GM12878 (cell line): Measurements from ENCODE around the gene PEMT. TPM values are rescaled to one million over a fixed set of nuclear protein-coding genes. Genes with fewer than 3 reads are reported as not detected.

ENCODE experiments used
- ATAC-seq: fragments of 200-7000 bp; cut with Tn5 transposase; 3 replicates; pipeline ENCODE4 v1.9.1; 2020; ENCODE audit warnings: mild to moderate bottlenecking, moderate library complexity
- BruUV-seq: library from RNA; stranded (reverse); fragments of 400-500 nt; replicated peaks from 2 replicates; lab custom pipeline; 2021; lab: Mats Ljungman, UMichigan
- CTCF ChIA-PET: fragments of 300-600 bp; sonication (Branson Sonifier 250); formaldehyde crosslinking; extraction: SDS; loops from one replicate; lab custom pipeline; 2021; ENCODE audit warnings: inconsistent platforms; lab: Yijun Ruan, JAX
- POLR2A ChIA-PET: fragments of 350-600 bp; formaldehyde crosslinking; extraction: SDS; loops from one replicate; lab custom pipeline; 2021; ENCODE audit warnings: inconsistent platforms; lab: Charles Lee
- RAD21 ChIA-PET: fragments of 300-600 bp; sonication (Branson Sonifier 250); formaldehyde crosslinking; loops from one replicate; lab custom pipeline; 2023; ENCODE audit warnings: antibody characterized with exemption; ENCODE audit not compliant: unreplicated experiment; lab: Charles Lee
- SMC1A ChIA-PET: fragments of 300-600 bp; sonication (Branson Sonifier 250); formaldehyde crosslinking; loops from one replicate; lab custom pipeline; 2023; ENCODE audit not compliant: unreplicated experiment, uncharacterized antibody; lab: Charles Lee
- DNase-seq: peaks from one replicate; pipeline ENCODE4 v3.0.0-alpha.2; 2011; ENCODE audit warnings: low read depth, low spot score
- FAIRE-seq: peaks from 3 replicates; lab custom pipeline; 2011; peaks lifted over from hg19 to GRCh38; lab: Jason Lieb, UNC
- H2AFZ ChIP-seq: 2 replicates; pipeline ENCODE4 v1.6.0; 2011; ENCODE audit warnings: low read depth, low read length, control low read depth; ENCODE audit not compliant: control insufficient read depth
- H3K27ac ChIP-seq: 2 replicates; pipeline ENCODE4 v1.5.1; 2011; ENCODE audit warnings: control low read depth; ENCODE audit not compliant: control insufficient read depth, insufficient read depth
- H3K27me3 ChIP-seq, 2 experiments: replicated peaks in 1 of 2; 2 replicates each; pipeline versions ENCODE4 v1.6.0 to v1.6.1; 2011; ENCODE audit warnings: low read length in 1 of 2; ENCODE audit not compliant: control insufficient read depth in 2 of 2, insufficient read depth in 2 of 2
- H3K36me3 ChIP-seq, 2 experiments: 2 replicates each; pipeline ENCODE4 v1.5.1; 2011; ENCODE audit warnings: low read length in 1 of 2; ENCODE audit not compliant: control insufficient read depth in 2 of 2, insufficient read depth in 2 of 2
- H3K4me1 ChIP-seq: 2 replicates; pipeline ENCODE4 v1.6.1; 2011; ENCODE audit warnings: mild to moderate bottlenecking, low read length, moderate library complexity, mixed read lengths; ENCODE audit not compliant: control insufficient read depth, insufficient read depth
- H3K4me2 ChIP-seq: 2 replicates; pipeline ENCODE4 v1.6.0; 2011; ENCODE audit warnings: control low read depth; ENCODE audit not compliant: control insufficient read depth, insufficient read depth
- H3K4me3 ChIP-seq: fragments of 200-600 bp; sonication (generic); 2 replicates; pipeline ENCODE4 v1.5.1; 2016
- H3K79me2 ChIP-seq: 2 replicates; pipeline ENCODE4 v1.6.0; 2011; ENCODE audit warnings: low read length; ENCODE audit not compliant: control insufficient read depth, insufficient read depth
- H3K9ac ChIP-seq: 2 replicates; pipeline ENCODE4 v1.8.0; 2011; ENCODE audit warnings: low read length, control low read depth, mixed read lengths; ENCODE audit not compliant: control insufficient read depth, insufficient read depth
- H3K9me3 ChIP-seq: replicated peaks from 3 replicates; pipeline ENCODE4 v1.5.1; 2011; ENCODE audit warnings: mild to moderate bottlenecking, low read length; ENCODE audit not compliant: control insufficient read depth, insufficient read depth
- H4K20me1 ChIP-seq: 2 replicates; pipeline ENCODE4 v1.6.0; 2011; ENCODE audit not compliant: control insufficient read depth, insufficient read depth
- BACH1 ChIP-seq: fragments of 450-650 bp; IDR thresholded peaks from 2 replicates; pipeline ENCODE4 v1.6.1; 2017; ENCODE audit warnings: mild to moderate bottlenecking, borderline replicate concordance
- BHLHE40 ChIP-seq, 2 experiments: fragments of 450-650 bp in 1 of 2; IDR thresholded peaks; 2 replicates each; pipeline ENCODE4 v1.6.1; 2011 to 2017; ENCODE audit warnings: low read depth in 2 of 2, borderline replicate concordance in 1 of 2, improper control_type of control experiment in 1 of 2, low read length in 1 of 2, mild to moderate bottlenecking in 1 of 2
- GABPA ChIP-seq: IDR thresholded peaks from 2 replicates; pipeline ENCODE4 v1.6.1; 2014; ENCODE audit warnings: antibody characterized with exemption, low read depth, mild to moderate bottlenecking, inconsistent platforms
- PAX8 ChIP-seq: fragments of 450-650 bp; IDR thresholded peaks from 2 replicates; pipeline ENCODE4 v1.6.1; 2017; ENCODE audit warnings: mild to moderate bottlenecking, moderate library complexity
- POLR2AphosphoS2 ChIP-seq: IDR thresholded peaks from 2 replicates; pipeline ENCODE4 v1.6.1; 2011; ENCODE audit warnings: low read depth, mild to moderate bottlenecking, low read length, improper control_type of control experiment, moderate library complexity
- RBBP5 ChIP-seq: fragments of 200-600 bp; sonication (generic); conservative IDR thresholded peaks from 2 replicates; pipeline ENCODE4 v1.6.1; 2016
- SMAD1 ChIP-seq: fragments of 450-650 bp; IDR thresholded peaks from 2 replicates; pipeline ENCODE4 v1.6.1; 2018; ENCODE audit warnings: mild to moderate bottlenecking, low read depth; ENCODE audit not compliant: partially characterized antibody
- SRF ChIP-seq, 2 experiments: IDR thresholded peaks; 2 replicates each; pipeline ENCODE4 v1.6.1; 2011; ENCODE audit warnings: low read depth in 2 of 2, low read length in 2 of 2, mild to moderate bottlenecking in 1 of 2, moderate library complexity in 1 of 2
- USF1 ChIP-seq: IDR thresholded peaks from 2 replicates; pipeline ENCODE4 v1.6.1; 2011; ENCODE audit warnings: borderline replicate concordance, low read depth, mild to moderate bottlenecking, moderate library complexity, mixed read lengths, low read length; ENCODE audit not compliant: insufficient read depth; ENCODE audit errors: extremely low read length
- ZNF687 ChIP-seq: fragments of 450-650 bp; IDR thresholded peaks from 2 replicates; pipeline ENCODE4 v1.6.1; 2017; ENCODE audit warnings: mild to moderate bottlenecking, moderate library complexity
- ZSCAN29 ChIP-seq: fragments of 450-650 bp; IDR thresholded peaks from 2 replicates; pipeline ENCODE4 v1.6.1; 2017; ENCODE audit warnings: mild to moderate bottlenecking, moderate library complexity
- WGBS: methylation state at CpG from one replicate; pipeline ENCODE4 v1.1.6; 2016; ENCODE audit warnings: low lambda C conversion rate; ENCODE audit not compliant: insufficient replicate concordance, insufficient coverage; ENCODE audit errors: missing lambda C conversion rate; 5-methylcytosine and 5-hydroxymethylcytosine counted together
- in situ Hi-C: fragments of 300-500 bp; cut with MboI; formaldehyde crosslinking; loops from 9 replicates; pipeline ENCODE4 v1.14.3; 2018; ENCODE audit warnings: mixed read lengths
- intact Hi-C: fragments of 100-400 bp; cut with micrococcal nuclease; formaldehyde crosslinking; loops from one replicate; pipeline ENCODE4 v1.14.2; 2022; ENCODE audit not compliant: unreplicated experiment
- polyA plus RNA-seq, 11 experiments: library from polyadenylated mRNA; depleted of rRNA in 4 of 11; unstranded in 6 of 11; stranded (reverse) in 5 of 11; fragments of >200 nt; fragmentation: Nextera tagmentation in 4 of 11; fragmentation: Illumina TruSeq in 1 of 11; extraction: Ambion mirVana in 4 of 11; extraction: Trizol in 1 of 11; gene quantifications; 1 replicate in 1 of 11; 2 replicates in 10 of 11; pipeline versions ENCODE4 v1.2.1 to v1.2.3, GENCODE V29; 2011 to 2016; ENCODE audit warnings: inconsistent platforms in 2 of 11, missing spikeins in 2 of 11, low read depth in 1 of 11
- total RNA-seq, 4 experiments: library from RNA; depleted of rRNA in 3 of 4; stranded (reverse); fragments of >200 nt in 3 of 4; fragmentation: Illumina TruSeq in 1 of 4; extraction: Trizol in 1 of 4; gene quantifications; 2 replicates each; pipeline versions ENCODE4 v1.2.1 to v1.2.3, GENCODE V29; 2013 to 2021

The PEMT gene
- total and polyA plus RNA-seq, 10 of the 15 experiments (the other 5 are each of a cell fraction or from before 2014, with no cell fraction given): 2.8 to 44.7 (median 25.4) TPM

GRCh38 chr17:17494499-17494869 is 97.0 kb downstream of the PEMT start:
- Histone ChIP-seq H3K27me3 (peaks cover 2 to 10% of the 10 kb centered on the region in 2 experiments; a peak in 3 of 4 replicates), H3K4me1 (peaks cover 4% of the 10 kb centered on the region; the same call in 1 of the 2 replicates), H3K36me3 (peaks cover 3 to 4% of the 10 kb centered on the region in 2 experiments; a peak in 1 of 4 replicates), H3K9me3 (no peaks in the 10 kb centered on the region), H3K4me3 (no peak overlapping the region), H3K4me2 (peak overlapping the region; percentile 83; the same call in 1 of the 2 replicates), H3K27ac (no peak overlapping the region), H2AFZ (no peak overlapping the region), H4K20me1 (0 out of 2 replicates have a peak, but pooled peaks cover 3% of the 10 kb centered on the region), H3K79me2 (no peaks in the 10 kb centered on the region), H3K9ac (no peak overlapping the region)
- ATAC-seq: no peak
- BruUV-seq: no TSS peak
- SMC1A ChIA-PET: no interaction called here
- no peak for TF ChIP-seq GABPA
- TF ChIP-seq POLR2AphosphoS2: 0 out of 2 replicates have a peak, but pooled peaks have one; percentile 5
- no peak for TF ChIP-seq SMAD1
- FAIRE-seq: no peak
- no peak for DNase-seq
- in situ Hi-C loops (no loop called here), intact Hi-C loops (no loop called here)
- CTCF ChIA-PET: no interaction called here
- POLR2A ChIA-PET: no interaction called here
- RAD21 ChIA-PET: no interaction called here
- 41% methylated on average over 14 of the region's 14 CpGs for WGBS

DNA sequence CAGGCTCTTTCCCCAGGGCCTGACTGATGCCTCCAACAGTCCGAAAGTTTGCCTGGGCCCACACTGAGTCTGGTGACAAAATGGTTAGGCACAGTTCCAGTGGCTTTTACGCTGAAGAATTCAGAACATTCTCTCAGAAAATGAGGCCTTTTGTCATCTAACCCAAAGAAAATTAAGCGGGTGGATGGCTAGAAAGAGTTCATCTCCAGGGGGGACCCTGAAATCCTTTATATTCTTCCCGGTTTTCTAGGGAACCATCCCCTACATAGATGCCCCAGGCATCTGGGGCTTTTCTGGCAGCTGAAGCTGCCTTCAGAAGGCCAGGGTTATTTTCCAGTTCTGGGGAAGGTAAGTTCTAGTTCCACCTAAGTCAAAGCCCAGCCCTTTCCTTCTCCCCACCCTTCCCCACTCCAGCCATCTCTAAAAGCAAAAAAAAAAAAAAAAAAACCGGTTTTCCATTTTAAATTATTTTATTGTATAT is 97.5 kb downstream of the PEMT start:
- POLR2A ChIA-PET: no interaction called here
- Histone ChIP-seq H3K4me3 (no peak overlapping the region), H4K20me1 (0 out of 2 replicates have a peak, but pooled peaks cover 3% of the 10 kb centered on the region), H3K9me3 (no peaks in the 10 kb centered on the region), H3K4me2 (no peak overlapping the region), H3K79me2 (no peaks in the 10 kb centered on the region), H2AFZ (no peak overlapping the region), H3K4me1 (peaks cover 4% of the 10 kb centered on the region; the same call in 1 of the 2 replicates), H3K27me3 (peaks cover 2 to 10% of the 10 kb centered on the region in 2 experiments; a peak in 3 of 4 replicates), H3K36me3 (peaks cover 3 to 4% of the 10 kb centered on the region in 2 experiments; a peak in 1 of 4 replicates), H3K9ac (no peak overlapping the region), H3K27ac (no peak overlapping the region)
- no TSS peak for BruUV-seq
- intact Hi-C loops (no loop called here), in situ Hi-C loops (no loop called here)
- DNase-seq: no peak
- CTCF ChIA-PET: no interaction called here
- FAIRE-seq: no peak
- SMC1A ChIA-PET: no interaction called here
- ATAC-seq: no peak
- 86% methylated on average over 5 of the region's 5 CpGs for WGBS
- TF ChIP-seq BACH1 (no peak), RBBP5 (no peak), USF1 (no peak), BHLHE40 (IDR thresholded peaks at IDR 0.05; ENCODE audit: borderline replicate concordance in 1 of 2, low read depth in 2 of 2, low read length in 1 of 2) (no peak), SRF (IDR thresholded peaks at IDR 0.05; ENCODE audit: low read depth in 2 of 2, low read length in 2 of 2) (no peak), ZNF687 (no peak), PAX8 (no peak), ZSCAN29 (no peak)
- RAD21 ChIA-PET: no interaction called here
